Measurements from ENCODE around the gene ZNF638. TPM values are rescaled to one million over a fixed set of nuclear protein-coding genes. Genes with fewer than 3 reads are reported as not detected.
A peak's percentile ranks its signal among the peaks of the same experiment; 100 is the strongest.
"Not testable (repeated sequence)": the region's sequence is repeated elsewhere in the genome, so short reads cannot be mapped to it uniquely, and the experiment has no call there.

Gene ZNF638
- polyA plus RNA-seq (2013, experiment 1 of 2; ENCODE audit: insufficient read length): 61.4 TPM
- 65.3 TPM for polyA plus RNA-seq (2013, experiment 2 of 2; ENCODE audit: insufficient read length)

GRCh38 chr2:71331581-71332434 lies at the start of gene ZNF638:
ZNF638 (plus strand) TSS chr2:71331782; CDS start chr2:71348955, 17,173 bp downstream.
- peak; percentile 93 for DNase-seq

GRCh38 chr2:71281950-71282349 lies 49.6 kb upstream of the ZNF638 start:
- DNase-seq: no peak

- peak; percentile 3 for DNase-seq
Measured at GRCh38 chr2:71282493-71282892, 49.1 kb upstream of the ZNF638 start.

GRCh38 chr2:71283131-71283530 lies 48.5 kb upstream of the ZNF638 start:
- no peak for DNase-seq

- DNase-seq: no peak
Measured at GRCh38 chr2:71285706-71286105, 45.9 kb upstream of the ZNF638 start.

GRCh38 chr2:71291398-71291797 lies 40.2 kb upstream of the ZNF638 start:
- no peak for DNase-seq

GRCh38 chr2:71292159-71292558 lies 39.4 kb upstream of the ZNF638 start:
- no peak for DNase-seq

GRCh38 chr2:71298914-71299313 lies 32.7 kb upstream of the ZNF638 start:
- DNase-seq: no peak

GRCh38 chr2:71299507-71299906 lies 32.1 kb upstream of the ZNF638 start:
- peak; percentile 36 for DNase-seq

- no peak for DNase-seq
Measured at GRCh38 chr2:71303849-71304248, 27.7 kb upstream of the ZNF638 start.

GRCh38 chr2:71306762-71307161 lies 24.8 kb upstream of the ZNF638 start:
- DNase-seq: peak; percentile 70

GRCh38 chr2:71313016-71313766 lies 18.4 kb upstream of the ZNF638 start:
- DNase-seq: peak; percentile 14

GRCh38 chr2:71317060-71317459 lies 14.5 kb upstream of the ZNF638 start:
- no peak for DNase-seq

- DNase-seq: not testable (repeated sequence)
Measured at GRCh38 chr2:71317900-71318299, 13.7 kb upstream of the ZNF638 start.

- DNase-seq: no peak
Measured at GRCh38 chr2:71323386-71323785, 8.2 kb upstream of the ZNF638 start.

GRCh38 chr2:71326968-71327367 lies 4.6 kb upstream of the ZNF638 start:
- no peak for DNase-seq

GRCh38 chr2:71327916-71328315 lies 3.7 kb upstream of the ZNF638 start:
- DNase-seq: no peak

GRCh38 chr2:71330155-71330554 lies 1.4 kb upstream of the ZNF638 start:
- DNase-seq: no peak

- DNase-seq: no peak
Measured at GRCh38 chr2:71330585-71331330, 824 bp upstream of the ZNF638 start.

- DNase-seq: not testable (repeated sequence)
Measured at GRCh38 chr2:71331331-71331580, 326 bp upstream of the ZNF638 start.

GRCh38 chr2:71332435-71332796 lies 834 bp downstream of the ZNF638 start:
- DNase-seq: no peak

- no peak for DNase-seq
Measured at GRCh38 chr2:71333619-71334018, 2.0 kb downstream of the ZNF638 start.

GRCh38 chr2:71336384-71336783 lies 4.8 kb downstream of the ZNF638 start:
- DNase-seq: no peak
